ENCODE results near the gene TNKS1BP1.
A peak's percentile ranks its signal among the peaks of the same experiment; 100 is the strongest.
"Not testable (repeated sequence)": the region's sequence is repeated elsewhere in the genome, so short reads cannot be mapped to it uniquely, and the experiment has no call there.

TNKS1BP1 gene

GRCh38 chr11:57310630-57311086, 14.1 kb downstream of the TNKS1BP1 start:
- DNase-seq, result no peak

- no peak for DNase-seq
Observed at GRCh38 chr11:57310091-57310490, 14.7 kb downstream of the TNKS1BP1 start.

- no peak for DNase-seq
Observed at GRCh38 chr11:57309106-57310059, 15.4 kb downstream of the TNKS1BP1 start.

GRCh38 chr11:57308426-57309060, 16.2 kb downstream of the TNKS1BP1 start:
- no peak for DNase-seq

GRCh38 chr11:57307666-57308270, 17.0 kb downstream of the TNKS1BP1 start:
- DNase-seq, result no peak

GRCh38 chr11:57306940-57307565, 17.7 kb downstream of the TNKS1BP1 start:
- no peak for DNase-seq

GRCh38 chr11:57306161-57306876, 18.4 kb downstream of the TNKS1BP1 start:
- no peak for DNase-seq

- no peak for DNase-seq
Observed at GRCh38 chr11:57305523-57305922, 19.2 kb downstream of the TNKS1BP1 start.

- peak; percentile 46 to 85 (median 59) for DNase-seq
Observed at GRCh38 chr11:57303990-57304579, 20.7 kb downstream of the TNKS1BP1 start.

- DNase-seq, result peak in 1 of 3 experiments; percentile 37
Observed at GRCh38 chr11:57303280-57303989, 21.3 kb downstream of the TNKS1BP1 start.

GRCh38 chr11:57302489-57302888, 22.3 kb downstream of the TNKS1BP1 start:
- DNase-seq, result no peak

GRCh38 chr11:57301711-57302423, 22.9 kb downstream of the TNKS1BP1 start:
- no peak for DNase-seq

- no peak for DNase-seq
Observed at GRCh38 chr11:57300785-57301184, 24.0 kb downstream of the TNKS1BP1 start.

GRCh38 chr11:57299150-57299737, 25.5 kb downstream of the TNKS1BP1 start:
- DNase-seq, result no peak

GRCh38 chr11:57297221-57297620, 27.5 kb downstream of the TNKS1BP1 start:
- no peak for DNase-seq

- not testable (repeated sequence) for DNase-seq
Observed at GRCh38 chr11:57296205-57296604, 28.5 kb downstream of the TNKS1BP1 start.

GRCh38 chr11:57294225-57295131, 30.3 kb downstream of the TNKS1BP1 start:
- peak in 2 of 3 experiments; percentile 3 to 54 for DNase-seq

GRCh38 chr11:57290288-57290687, 34.5 kb downstream of the TNKS1BP1 start:
- no peak for DNase-seq

All from NCI-H1417 (cell line).